ENCODE data around the gene GNG11.
"Not testable (repeated sequence)": the region's sequence is repeated elsewhere in the genome, so short reads cannot be mapped to it uniquely, and the experiment has no call there.

- TF ChIP-seq CHD4 (IDR thresholded peaks at IDR 0.05); BRCA1 (IDR thresholded peaks at IDR 0.05; ENCODE audit: low read depth, low read length); MYB (IDR thresholded peaks at IDR 0.05; ENCODE audit: borderline replicate concordance, low read depth, low read length); TARDBP (IDR thresholded peaks at IDR 0.05; ENCODE audit: borderline replicate concordance); HDAC2 (IDR thresholded peaks at IDR 0.05); SP1 (IDR thresholded peaks at IDR 0.05; ENCODE audit: low read depth, low read length): not testable (repeated sequence)
- TF ChIP-seq, protein P1, sequence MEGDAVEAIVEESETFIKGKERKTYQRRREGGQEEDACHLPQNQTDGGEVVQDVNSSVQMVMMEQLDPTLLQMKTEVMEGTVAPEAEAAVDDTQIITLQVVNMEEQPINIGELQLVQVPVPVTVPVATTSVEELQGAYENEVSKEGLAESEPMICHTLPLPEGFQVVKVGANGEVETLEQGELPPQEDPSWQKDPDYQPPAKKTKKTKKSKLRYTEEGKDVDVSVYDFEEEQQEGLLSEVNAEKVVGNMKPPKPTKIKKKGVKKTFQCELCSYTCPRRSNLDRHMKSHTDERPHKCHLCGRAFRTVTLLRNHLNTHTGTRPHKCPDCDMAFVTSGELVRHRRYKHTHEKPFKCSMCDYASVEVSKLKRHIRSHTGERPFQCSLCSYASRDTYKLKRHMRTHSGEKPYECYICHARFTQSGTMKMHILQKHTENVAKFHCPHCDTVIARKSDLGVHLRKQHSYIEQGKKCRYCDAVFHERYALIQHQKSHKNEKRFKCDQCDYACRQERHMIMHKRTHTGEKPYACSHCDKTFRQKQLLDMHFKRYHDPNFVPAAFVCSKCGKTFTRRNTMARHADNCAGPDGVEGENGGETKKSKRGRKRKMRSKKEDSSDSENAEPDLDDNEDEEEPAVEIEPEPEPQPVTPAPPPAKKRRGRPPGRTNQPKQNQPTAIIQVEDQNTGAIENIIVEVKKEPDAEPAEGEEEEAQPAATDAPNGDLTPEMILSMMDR (IDR thresholded peaks at IDR 0.05 in 2 of 3, conservative IDR thresholded peaks at IDR 0.05 in 1 of 3; ENCODE audit: control insufficient read depth in 2 of 3, extremely low read depth in 1 of 3, insufficient read depth in 1 of 3, low read depth in 3 of 3, low read length in 3 of 3) = not testable (repeated sequence)
- TF ChIP-seq, protein P2, sequence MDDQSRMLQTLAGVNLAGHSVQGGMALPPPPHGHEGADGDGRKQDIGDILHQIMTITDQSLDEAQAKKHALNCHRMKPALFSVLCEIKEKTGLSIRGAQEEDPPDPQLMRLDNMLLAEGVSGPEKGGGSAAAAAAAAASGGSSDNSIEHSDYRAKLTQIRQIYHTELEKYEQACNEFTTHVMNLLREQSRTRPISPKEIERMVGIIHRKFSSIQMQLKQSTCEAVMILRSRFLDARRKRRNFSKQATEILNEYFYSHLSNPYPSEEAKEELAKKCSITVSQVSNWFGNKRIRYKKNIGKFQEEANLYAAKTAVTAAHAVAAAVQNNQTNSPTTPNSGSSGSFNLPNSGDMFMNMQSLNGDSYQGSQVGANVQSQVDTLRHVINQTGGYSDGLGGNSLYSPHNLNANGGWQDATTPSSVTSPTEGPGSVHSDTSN (IDR thresholded peaks at IDR 0.05; ENCODE audit: insufficient replicate concordance, low read depth, low read length) = not testable (repeated sequence)
Measured at GRCh38 chr7:93911661-93912060, 9.9 kb upstream of the GNG11 start.

Data from GM12878 (cell line).